Thyroid gland (tissue), 4 donors: ENCODE measurements around the gene HHEX. TPM values are rescaled to one million over a fixed set of nuclear protein-coding genes. Genes with fewer than 3 reads are reported as not detected.

Experiments
- DNase-seq, 2 donors: peaks; one replicate each; pipeline ENCODE4 v3.0.0-alpha.2; 2019
- H3K27ac ChIP-seq, 3 donors: fragments of 200-600 bp; sonication (generic); 1 replicate in 2 of 3; 2 replicates in 1 of 3; pipeline ENCODE4 v1.5.1; 2016 to 2019; ENCODE audit warnings: mild to moderate bottlenecking in 1 of 3, moderate library complexity in 1 of 3
- H3K27me3 ChIP-seq: fragments of 200-600 bp; sonication (generic); one replicate; pipeline ENCODE4 v1.5.1; 2019
- H3K36me3 ChIP-seq, 2 donors: fragments of 200-600 bp; sonication (generic); one replicate each; pipeline ENCODE4 v1.5.1; 2016 to 2019
- H3K4me1 ChIP-seq, 2 donors: fragments of 200-600 bp; sonication (generic); one replicate each; pipeline ENCODE4 v1.5.1; 2017 to 2019
- H3K4me3 ChIP-seq, 3 donors: fragments of 200-600 bp; sonication (generic); replicated peaks in 1 of 3; 1 replicate in 2 of 3; 2 replicates in 1 of 3; pipeline ENCODE4 v1.5.1; 2016; ENCODE audit warnings: mild to moderate bottlenecking in 1 of 3
- H3K9me3 ChIP-seq: fragments of 200-600 bp; sonication (generic); one replicate; pipeline ENCODE4 v1.5.1; 2017
- CTCF ChIP-seq, 6 experiments: fragments of 200-600 bp in 3 of 6; fragments of 450-650 bp in 3 of 6; sonication (generic) in 3 of 6; IDR thresholded peaks; one replicate each; pipeline ENCODE4 v1.5.1; 2016 to 2019; ENCODE audit warnings: antibody characterized with exemption in 6 of 6, mild to moderate bottlenecking in 2 of 6, inconsistent platforms in 1 of 6, moderate library complexity in 1 of 6
- POLR2A ChIP-seq, 2 donors: fragments of 450-650 bp; IDR thresholded peaks; one replicate each; pipeline ENCODE4 v1.6.1; 2017; ENCODE audit warnings: antibody characterized with exemption in 2 of 2, mild to moderate bottlenecking in 2 of 2, moderate library complexity in 1 of 2
- WGBS, 2 donors: methylation state at CpG; one replicate each; pipeline ENCODE4 v1.1.5; 2017; 5-methylcytosine and 5-hydroxymethylcytosine counted together
- intact Hi-C: fragments of 100-400 bp; cut with DNase I; formaldehyde crosslinking; loops from one replicate; pipeline ENCODE4 v1.15.1; 2023
- total RNA-seq, 4 donors: library from RNA; depleted of rRNA; stranded (reverse); fragments of >200 nt; gene quantifications; one replicate each; pipeline ENCODE4 v1.2.3, GENCODE V29; 2016

HHEX gene
- total RNA-seq, 4 donors from 2014 or later = 90.9 to 154 (median 122) TPM

- intact Hi-C loops = no loop called here
- Histone ChIP-seq H3K36me3 (no peaks in the 10 kb centered on the region), H3K27me3 (no peaks in the 10 kb centered on the region), H3K4me3 (no peak overlapping the region), H3K27ac (no peak overlapping the region), H3K9me3 (peaks cover 5% of the 10 kb centered on the region), H3K4me1 (no peaks in the 10 kb centered on the region)
- DNase-seq = no peak
- 96 to 97% methylated on average over 6 of the region's 6 CpGs for WGBS, 2 donors
- TF ChIP-seq POLR2A (IDR thresholded peaks at IDR 0.05) (no peak), CTCF (IDR thresholded peaks at IDR 0.05) (no peak)
Observed at GRCh38 chr10:92667078-92667477, 22.7 kb upstream of the HHEX start.

- Histone ChIP-seq H3K9me3 (no peaks in the 10 kb centered on the region), H3K4me3 (no peak overlapping the region), H3K27me3 (no peaks in the 10 kb centered on the region), H3K27ac (no peak overlapping the region), H3K4me1 (no peaks in the 10 kb centered on the region), H3K36me3 (no peaks in the 10 kb centered on the region)
- DNase-seq = no peak
- intact Hi-C loops = no loop called here
- TF ChIP-seq CTCF (IDR thresholded peaks at IDR 0.05) (no peak), POLR2A (IDR thresholded peaks at IDR 0.05) (no peak)
Observed at GRCh38 chr10:92677708-92678107, 12.0 kb upstream of the HHEX start.

GRCh38 chr10:92678206-92678605 is 11.5 kb upstream of the HHEX start:
- no peak for DNase-seq
- Histone ChIP-seq H3K27ac (no peak overlapping the region), H3K36me3 (no peaks in the 10 kb centered on the region), H3K4me1 (no peaks in the 10 kb centered on the region), H3K9me3 (no peaks in the 10 kb centered on the region), H3K4me3 (no peak overlapping the region), H3K27me3 (no peaks in the 10 kb centered on the region)
- intact Hi-C loops = no loop called here
- no peak for TF ChIP-seq CTCF (IDR thresholded peaks at IDR 0.05)
- TF ChIP-seq POLR2A (IDR thresholded peaks at IDR 0.05) = no peak
- 95% methylated on average over 5 of the region's 5 CpGs for WGBS, 2 donors

GRCh38 chr10:92681306-92681834 is 8.4 kb upstream of the HHEX start:
- 90 to 94% methylated on average over 2 of the region's 2 CpGs for WGBS, 2 donors
- no peak overlapping the region for H3K4me3 ChIP-seq
- intact Hi-C loops = loop anchor here (10.0 kb wide), 2 partner anchors 87 to 203 kb away; partner anchors contain the start of gene KIF11
- H3K4me1 ChIP-seq = no peaks in the 10 kb centered on the region
- H3K27me3 ChIP-seq = no peaks in the 10 kb centered on the region
- no peaks in the 10 kb centered on the region for H3K36me3 ChIP-seq
- H3K27ac ChIP-seq = no peak overlapping the region
- H3K9me3 ChIP-seq = no peaks in the 10 kb centered on the region
- DNase-seq = no peak
- TF ChIP-seq POLR2A (IDR thresholded peaks at IDR 0.05) = no peak

- TF ChIP-seq POLR2A (IDR thresholded peaks at IDR 0.05) (no peak), CTCF (IDR thresholded peaks at IDR 0.05) (no peak)
- Histone ChIP-seq H3K27me3 (no peaks in the 10 kb centered on the region), H3K4me1 (peaks cover 0 to 6% of the 10 kb centered on the region in 2 donors), H3K4me3 (peak overlapping the region in 2 of 3 donors; percentile 57 to 65), H3K27ac (peak overlapping the region; percentile 95 to 99 (median 96)), H3K9me3 (no peaks in the 10 kb centered on the region), H3K36me3 (peaks cover 8 to 22% of the 10 kb centered on the region in 2 donors)
- intact Hi-C loops = loop anchor here (10.0 kb wide), 2 partner anchors 94 to 196 kb away; partner anchors contain the start of gene KIF11
- WGBS, 2 donors = 38 to 60% methylated on average over 5 of the region's 5 CpGs
- DNase-seq = no peak
Observed at GRCh38 chr10:92688573-92688926, 1.2 kb upstream of the HHEX start.
